NCI-H1417 treated with DMSO at 0.1 percent for 48 hours (cell line): Measurements from ENCODE around the gene TP73.
"Not testable (repeated sequence)": the region's sequence is repeated elsewhere in the genome, so short reads cannot be mapped to it uniquely, and the experiment has no call there.

Experiments used
- DNase-seq: peaks from one replicate; lab custom pipeline; 2025; lab: John Stamatoyannopoulos, UW

Gene TP73

DNA sequence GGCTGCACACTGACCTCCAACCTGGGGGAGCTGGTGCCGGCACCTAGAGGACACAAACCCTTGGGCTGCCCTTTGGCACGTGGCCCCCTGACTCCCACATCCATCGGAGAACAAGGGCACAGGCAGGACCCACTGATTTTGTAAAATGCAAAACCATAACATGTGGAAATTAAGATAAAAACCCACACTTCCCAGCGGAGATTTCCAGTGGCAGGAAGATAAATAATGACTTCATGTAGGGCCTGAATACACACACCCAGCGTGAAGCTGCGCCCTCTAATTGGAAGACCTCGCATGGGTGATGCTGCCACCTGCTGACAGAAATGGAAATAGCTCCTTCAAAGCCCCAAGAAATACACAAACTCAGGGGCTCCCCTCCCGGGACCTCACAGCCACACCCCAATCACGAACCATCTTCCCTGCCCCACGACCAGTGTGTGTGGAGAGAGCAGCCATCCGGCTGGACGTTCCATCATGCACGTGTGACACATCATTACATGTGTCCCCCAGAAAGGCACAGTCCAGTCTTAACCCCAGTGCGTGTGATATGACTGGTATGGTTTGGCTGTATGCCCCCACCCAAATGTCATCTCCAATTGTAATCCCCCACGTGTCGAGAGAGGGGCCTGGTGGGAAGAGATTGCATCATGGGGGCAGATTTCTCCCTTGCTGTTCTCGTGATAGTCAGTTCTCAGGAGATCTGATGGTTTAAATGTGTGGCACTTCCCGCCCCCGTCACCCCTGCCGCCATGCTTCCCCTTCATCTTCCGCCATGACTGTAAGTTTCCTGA lies 33.2 kb upstream of the TP73 start:
- DNase-seq = peak; percentile 20

DNA sequence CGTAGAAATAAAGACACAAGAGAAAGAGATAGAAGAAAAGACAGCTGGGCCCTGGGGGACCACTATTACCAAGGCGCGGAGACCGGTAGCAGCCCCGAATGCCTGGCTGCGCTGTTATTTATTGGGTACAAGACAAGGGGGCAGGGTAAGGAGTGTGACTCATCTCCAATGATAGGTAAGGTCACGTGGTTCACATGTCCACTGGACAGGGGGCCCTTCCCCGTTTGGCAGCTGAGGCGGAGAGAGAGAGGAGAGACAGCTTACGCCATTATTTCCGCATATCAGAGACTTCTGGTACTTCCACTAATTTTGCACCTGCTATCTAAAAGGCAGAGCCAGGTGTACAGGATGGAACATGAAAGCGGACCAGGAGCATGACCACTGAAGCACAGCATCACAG lies 31.6 kb upstream of the TP73 start:
- DNase-seq = no peak

DNA sequence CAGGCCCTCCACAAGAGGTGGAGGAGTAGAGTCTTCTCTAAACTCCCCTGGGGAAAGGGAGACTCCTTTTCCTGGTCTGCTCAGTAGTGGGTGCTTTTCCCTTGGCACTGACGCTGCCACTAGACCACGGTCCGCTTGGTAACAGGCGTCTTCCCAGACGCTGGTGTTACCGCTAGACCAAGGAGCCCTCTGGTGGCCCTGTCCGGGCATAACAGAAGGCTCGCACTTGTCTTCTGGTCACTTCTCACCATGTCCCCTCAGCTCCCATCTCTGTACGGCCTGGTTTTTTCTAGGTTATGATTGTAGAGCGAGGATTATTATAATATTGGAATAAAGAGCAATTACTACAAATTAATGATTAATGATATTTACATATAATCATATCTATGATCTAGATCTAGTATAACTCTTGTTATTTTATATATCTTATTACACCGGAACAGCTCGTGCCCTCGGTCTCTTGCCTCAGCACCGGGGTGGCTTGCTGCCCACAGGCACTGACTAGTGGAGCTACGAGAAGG lies 31.1 kb upstream of the TP73 start:
- DNase-seq = not testable (repeated sequence)

DNA sequence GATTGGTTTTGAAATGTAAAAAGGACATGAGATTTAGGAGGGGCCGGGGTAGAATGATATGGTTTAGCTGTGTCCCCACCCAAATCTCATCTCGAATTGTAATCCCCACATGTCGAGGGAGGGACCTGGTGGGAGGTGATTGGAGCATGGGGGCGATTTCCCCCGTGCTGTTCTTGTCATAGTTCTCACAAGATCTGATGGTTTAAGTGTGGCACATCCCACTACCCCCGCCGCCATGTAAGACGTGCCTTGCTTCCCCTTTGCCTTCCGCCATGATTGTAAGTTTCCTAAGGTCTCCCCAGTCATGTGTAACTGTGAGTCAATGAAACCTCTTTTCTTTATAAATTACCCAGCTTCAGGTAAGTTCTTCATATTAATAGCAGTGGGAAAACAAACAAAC lies 30.2 kb upstream of the TP73 start:
- DNase-seq = not testable (repeated sequence)

DNA sequence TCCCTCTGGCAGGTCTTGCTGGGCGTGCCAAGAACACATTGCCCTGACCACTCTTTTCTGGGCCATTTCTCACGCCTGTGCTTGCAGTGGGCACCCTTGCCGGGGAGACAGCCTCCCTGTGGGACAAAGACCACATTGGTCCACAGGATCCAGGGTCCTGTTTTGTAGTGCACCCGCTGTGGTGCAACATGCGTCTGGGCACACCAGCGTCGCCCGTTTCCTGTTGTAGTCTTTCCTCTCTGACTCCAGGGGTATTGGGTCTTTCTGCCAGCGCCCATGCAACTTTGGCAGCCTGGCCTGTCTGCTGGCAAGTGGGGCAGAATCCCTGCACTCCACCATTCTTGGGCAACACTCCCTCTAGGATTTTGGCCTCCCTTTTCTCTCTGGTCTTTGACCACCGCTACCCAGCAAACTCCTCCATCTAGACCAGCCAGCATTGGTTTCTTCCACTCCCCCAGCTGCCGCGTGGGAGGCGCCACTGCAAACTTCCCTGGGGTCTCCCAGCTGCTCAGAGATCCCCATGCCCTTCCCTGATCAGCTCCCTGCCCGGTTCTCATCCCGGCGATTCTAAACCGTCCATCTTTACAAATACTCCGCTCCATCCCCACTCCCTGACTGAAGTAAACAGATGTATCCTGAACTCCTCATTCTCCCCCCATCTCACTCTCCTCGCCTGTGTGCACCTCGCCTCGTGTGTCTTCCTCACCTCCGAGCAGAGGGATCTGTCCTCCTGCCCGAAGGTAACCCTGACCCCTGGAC lies 28.7 kb upstream of the TP73 start:
- DNase-seq = no peak

DNA sequence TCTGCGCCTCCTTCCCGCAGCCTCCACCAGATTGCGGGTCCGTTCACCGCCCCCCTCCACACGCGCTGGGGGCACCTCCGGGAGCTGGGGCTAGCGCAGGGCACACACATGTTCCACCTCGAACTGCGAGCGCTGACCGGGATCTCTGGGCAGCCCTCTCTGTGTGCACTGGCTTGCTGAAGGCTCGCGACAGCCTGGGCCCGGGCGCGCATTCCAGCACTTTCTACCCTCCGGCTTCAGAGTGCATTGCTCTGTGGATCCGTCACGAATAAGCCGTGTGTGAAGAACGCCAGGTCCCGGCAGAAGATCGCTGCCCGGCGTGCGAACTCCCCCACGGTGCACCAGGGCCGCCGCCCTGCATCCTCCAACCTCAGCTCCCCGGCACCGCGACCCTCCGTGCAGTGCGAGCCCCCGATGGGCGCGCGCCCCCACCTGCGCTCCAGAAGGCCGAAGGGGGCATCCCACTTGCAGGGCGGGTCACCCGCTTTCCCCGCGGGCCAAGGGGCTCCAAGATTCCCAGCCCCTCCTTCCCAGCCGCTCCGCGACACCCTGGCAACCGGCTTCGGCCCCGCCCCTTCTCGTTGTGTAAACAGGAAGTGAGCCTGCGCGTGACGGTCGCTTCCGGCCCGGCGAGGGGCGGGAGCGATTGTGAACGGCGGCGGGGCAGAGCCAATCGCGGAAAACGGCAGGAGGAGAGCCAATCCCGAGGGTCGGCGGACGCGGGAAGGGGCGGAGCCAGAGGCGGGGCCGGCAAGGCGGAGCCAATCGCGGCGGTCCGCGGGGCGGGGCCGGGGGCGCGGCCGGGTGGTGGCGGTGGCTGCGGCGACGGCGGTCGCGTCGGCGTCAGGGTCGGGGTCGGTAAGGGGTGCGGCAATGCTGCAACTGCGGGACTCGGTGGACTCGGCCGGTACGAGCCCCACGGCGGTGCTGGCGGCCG lies 27.8 kb upstream of the TP73 start, which contains the start of gene TPRG1L:
TPRG1L (plus strand) TSS at position 816 of the 937 bp plus-strand sequence; CDS start at position 874, 58 bp downstream.
- peak; percentile 90 for DNase-seq

DNA sequence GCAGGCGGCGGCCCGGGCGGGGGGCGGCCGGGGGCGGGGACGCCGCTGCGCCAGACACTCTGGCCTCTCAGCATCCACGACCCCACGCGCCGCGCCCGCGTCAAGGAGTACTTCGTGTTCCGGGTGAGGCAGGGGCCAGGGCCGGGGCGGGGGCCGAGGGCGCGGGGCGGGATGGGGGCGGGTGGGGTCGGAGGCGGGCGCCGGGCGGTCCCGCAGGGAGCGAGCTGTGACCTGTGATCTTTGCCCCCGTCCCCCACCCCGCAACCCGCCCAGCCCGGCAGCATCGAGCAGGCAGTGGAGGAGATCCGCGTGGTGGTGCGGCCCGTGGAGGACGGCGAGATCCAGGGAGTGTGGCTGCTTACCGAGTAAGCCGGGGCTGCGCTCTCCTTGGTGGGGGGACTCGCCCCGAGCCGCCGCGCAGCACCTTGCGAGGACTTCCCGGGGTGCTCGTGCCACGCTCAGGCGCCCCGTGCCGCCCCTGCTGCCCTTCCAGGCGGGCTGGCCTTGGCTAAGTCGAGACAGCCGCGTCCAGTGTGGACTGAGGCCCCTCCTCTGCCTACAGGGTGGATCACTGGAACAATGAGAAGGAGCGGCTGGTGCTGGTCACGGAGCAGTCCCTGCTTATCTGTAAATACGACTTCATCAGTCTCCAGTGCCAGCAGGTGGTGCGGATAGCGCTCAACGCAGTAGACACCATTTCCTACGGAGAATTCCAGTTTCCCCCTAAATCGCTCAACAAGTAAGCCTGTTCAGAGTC lies 27.0 kb upstream of the TP73 start:
- no peak for DNase-seq

DNA sequence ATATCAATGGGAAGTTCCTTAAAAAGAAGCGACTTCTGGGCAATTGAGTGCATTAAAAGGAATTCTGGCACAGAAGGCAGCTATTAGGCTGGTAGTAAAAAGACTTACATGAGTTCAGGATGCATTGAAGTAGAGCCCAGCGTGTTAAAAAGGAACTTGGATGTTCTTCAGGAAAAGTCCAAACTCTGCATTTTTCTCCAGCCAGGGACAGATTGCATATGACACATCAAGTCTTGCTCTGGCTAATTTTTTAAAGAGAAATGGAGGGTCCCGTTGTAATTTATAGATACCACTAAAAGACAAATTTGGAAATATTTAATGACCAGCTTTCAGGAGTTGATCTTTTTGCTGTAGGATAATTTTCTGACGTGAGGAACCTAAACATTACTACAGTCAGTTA lies 26.3 kb upstream of the TP73 start:
- no peak for DNase-seq

DNA sequence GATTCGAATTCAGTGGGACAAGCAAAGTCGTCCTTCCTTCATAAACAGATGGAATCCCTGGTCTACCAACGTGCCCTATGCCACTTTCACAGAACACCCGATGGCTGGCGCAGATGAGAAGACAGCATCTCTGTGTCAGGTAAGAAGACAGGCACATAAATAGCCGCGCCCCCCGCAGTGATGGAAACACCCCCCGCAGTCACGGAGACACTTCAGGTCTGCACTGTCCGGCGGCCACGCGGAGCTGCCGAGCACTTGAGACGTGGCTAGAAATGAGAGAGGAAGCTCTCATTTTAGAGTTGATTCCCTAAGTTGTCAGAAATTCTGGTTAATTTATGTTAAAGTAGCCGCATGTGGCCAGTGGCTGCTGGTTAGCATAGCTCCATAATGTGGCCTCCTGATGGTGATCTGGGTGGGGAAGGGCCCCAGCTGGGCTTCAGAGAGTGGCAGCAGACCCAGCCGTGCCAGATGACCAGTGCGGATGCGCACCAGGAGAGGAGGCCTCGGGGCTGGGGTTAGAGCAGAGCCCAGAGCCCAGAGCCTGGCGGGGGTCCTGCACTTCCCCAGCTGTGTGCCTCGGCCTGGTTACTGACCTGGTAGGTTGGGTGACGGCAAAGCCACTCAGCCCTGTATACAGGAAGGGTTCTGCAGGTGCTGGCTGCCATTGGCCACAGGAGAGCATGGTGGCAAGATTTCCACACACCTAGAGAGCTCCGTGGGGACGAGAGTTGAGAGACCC lies 24.6 kb upstream of the TP73 start:
- no peak for DNase-seq

DNA sequence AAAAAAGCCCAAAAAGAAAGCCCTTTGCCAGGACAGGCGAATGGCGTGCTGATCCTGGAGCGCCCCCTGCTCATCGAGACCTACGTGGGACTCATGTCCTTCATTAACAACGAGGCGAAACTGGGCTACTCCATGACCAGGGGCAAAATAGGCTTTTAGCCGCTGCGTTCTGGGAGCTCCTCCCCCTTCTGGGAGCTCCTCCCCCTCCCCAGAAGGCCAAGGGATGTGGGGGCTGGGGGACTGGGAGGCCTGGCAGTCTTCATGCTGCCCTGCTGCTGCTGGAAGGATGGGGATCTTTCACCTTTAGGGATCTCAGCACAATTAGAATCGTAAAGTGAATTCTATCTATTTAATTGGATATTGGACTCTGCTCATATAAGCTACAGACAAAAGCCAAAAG lies 23.9 kb upstream of the TP73 start:
- DNase-seq = no peak

DNA sequence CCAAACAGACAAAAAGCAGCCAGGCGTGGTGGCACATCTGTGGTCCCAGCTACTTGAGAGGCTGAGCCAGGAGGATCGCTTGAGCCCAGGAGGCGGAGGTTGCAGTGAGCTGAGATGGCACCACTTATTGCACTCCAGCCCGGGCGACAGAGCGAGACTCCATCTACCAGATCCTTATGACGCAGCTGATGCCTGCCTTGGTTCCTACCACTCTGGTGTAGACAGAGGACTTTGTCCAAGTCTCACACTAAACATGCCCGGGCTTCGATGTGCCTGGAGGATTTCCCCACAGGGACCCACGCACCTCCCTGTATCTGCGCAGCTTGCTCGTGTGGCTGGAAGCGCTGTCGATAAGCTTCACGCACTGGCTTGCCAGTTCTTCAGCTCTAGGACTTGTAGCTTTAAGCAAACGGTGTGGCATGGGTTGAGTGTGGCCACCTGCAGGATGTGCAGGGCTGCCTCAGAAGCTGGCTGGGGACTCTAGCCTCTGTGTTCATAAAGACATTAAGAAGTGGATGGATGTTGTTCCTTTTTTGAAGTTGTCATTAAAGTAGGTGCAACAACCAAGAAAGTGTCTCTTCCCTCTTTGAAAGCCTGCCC lies 22.7 kb upstream of the TP73 start:
- no peak for DNase-seq

DNA sequence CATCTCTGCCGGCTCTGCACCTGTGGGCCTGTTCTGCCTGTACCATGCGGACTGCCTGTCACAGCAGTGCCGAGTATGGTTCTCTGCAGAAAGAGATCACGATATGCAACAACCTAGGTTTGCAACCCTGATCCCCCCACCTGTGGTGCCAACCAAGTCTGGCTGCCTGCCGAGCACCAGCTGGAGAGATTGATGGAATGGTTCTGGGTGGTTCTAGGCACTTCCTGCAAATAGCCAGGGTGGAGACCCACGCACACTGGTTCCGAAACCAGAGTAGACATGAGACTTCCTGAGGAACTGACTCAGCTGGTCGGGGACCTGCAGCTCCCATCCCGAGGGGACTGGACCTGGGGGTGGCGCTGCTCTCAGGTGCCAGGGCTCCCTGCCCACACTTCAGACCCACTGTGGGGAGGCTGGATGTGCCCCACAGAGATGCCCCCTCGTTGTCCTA lies 22.1 kb upstream of the TP73 start:
- no peak for DNase-seq

DNA sequence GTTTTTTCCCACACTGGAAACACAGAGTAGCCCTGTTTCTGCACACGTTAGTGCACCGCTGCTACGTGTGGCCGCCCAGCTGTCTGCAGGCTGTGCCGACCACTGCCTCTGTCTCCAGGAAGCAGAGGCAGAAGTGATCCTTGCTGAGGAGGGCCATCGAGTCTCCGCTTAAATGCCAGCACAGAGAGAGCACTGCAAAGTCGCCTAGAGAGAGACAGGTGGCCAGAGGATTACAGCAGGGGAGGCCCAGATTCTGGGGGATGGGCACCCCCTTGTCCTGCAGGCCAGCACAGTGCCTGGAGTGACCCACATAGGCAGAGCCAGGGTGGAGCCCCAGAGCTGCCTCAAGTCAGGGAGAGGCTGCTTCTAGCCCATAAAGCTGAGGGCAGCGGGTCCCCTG lies 21.4 kb upstream of the TP73 start:
- DNase-seq = no peak

DNA sequence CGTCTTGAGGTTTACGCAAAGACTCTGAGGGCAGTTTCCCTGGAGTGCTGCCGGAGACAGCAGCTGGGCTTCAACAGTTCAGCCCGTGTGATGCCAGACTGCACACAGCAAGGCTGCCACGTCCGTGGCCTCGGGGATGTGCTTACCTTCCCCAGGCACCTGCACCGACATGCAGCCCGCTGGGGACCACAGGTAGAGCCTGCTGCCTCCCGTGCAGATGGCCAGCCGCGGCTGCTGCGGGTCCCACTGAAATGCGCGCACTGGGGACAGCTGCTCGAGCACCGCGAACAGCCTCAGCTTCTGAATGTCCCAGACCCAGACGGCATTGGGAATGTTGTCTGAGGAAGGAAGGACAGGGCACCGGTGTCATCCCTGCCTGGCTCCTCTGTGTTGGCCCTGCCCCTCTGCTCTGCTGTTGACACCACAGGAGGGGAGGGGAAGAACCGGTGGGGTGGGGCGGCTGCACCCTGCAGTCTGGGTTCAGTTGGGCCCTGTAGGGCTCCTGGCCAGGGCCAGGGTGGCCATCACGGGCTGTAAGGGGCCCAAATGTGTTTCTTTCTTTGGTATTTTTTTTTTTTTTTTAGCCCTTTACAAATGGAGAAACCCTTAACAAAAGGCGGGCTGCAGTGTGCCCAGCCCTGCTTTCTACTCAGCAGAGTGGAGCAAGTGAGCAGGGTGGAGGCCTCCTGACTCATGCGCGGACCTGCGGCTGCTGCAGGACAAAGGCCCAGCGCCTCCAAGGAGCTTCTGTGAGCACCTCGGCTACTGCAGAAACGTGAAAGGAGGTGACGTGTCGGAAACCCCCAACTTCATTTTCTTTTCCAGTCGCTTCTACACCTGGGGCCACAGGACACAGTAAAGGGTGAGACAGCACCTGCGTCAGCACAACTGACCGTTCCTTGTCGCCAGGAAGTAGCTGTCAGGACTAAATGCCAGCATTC lies 20.7 kb upstream of the TP73 start:
- no peak for DNase-seq

DNA sequence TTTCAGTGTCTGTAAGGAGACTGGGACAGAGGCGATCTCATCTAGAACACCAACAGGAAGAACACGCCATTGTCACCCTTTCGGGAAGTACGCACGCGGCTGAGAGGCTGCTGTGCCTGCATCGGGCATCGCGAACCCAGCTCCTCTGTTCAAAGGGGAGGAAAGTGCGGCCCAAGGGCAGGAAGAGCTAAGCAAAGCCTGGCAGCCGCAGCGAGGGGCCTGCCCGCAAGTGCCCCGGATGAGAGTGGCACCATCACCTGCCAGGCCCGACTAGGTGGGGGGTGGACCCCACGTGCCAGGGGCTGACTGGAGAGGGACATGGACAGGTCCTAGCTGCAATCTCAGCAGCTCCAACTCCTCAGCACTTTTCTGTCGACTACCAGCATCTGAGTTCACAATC lies 20.0 kb upstream of the TP73 start:
- DNase-seq = no peak

DNA sequence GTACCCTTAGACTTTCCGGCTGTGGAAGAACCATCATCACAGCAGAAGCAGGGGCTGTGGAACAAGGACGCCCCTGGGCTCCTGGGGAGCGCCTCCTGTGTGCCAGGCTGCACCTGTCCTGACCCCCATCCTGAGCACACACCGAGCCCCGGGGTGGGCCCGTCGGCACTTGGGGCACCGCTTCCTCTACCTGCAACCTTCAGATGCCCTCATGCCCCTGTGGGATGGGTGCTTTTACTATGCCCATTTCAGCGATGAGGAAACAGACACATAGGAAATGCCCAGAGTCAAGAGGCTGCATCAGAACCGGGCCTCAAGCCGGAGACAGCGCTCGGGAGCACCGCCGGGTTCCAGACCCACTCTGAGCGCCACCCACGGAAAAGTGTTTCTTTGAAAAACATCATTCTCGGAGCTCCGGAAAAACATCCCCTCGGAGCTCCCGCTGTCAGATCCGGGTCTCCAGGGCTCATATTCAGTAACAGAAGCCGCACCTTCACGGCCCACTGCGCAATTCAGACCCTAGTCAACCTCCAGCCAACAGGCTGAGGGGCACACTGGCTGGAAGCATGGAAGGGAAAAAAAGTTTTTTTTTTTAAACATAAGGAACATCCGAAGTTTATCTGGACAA lies 19.5 kb upstream of the TP73 start:
- DNase-seq = no peak

DNA sequence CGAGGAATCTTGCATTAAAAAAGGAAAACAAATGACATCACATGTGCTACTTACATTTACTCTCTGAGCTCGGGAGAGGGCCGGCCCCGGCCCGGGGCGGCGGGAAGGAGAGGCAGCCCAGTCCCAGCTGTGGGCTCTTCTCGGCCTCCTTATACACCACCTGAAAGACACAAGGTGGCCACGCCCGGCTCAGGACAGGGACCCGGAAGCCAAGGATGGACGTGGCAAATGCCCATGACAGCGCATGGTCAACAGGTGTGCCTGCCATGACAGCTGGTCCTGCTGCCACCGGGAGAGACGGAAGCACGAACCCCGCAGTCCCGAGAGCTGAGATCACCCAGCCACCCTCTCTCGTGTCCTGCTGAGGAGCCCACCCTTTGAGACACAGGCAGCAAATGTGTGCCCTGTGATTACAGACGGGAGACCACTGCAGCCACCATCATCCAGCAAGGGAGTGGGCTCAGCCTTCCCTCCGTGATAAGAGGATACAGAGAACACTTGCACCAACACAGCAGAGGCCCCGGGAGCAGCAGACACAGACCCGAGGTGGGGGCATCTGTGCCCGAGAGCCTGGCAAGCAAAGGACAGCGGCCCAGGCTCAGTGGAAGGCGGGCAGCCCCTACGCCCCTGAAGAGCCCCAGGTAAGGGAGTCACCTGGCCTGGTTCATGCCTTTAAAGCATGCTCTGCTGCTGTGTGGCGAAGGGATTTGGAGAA lies 18.8 kb upstream of the TP73 start:
- no peak for DNase-seq
